NOMO-1 treated with dmso at 0.1 percent for 144 hours (cell line): ENCODE measurements around the gene PARP9.
A peak's percentile ranks its signal among the peaks of the same experiment; 100 is the strongest.

Experiments used
- DNase-seq: peaks from one replicate; lab custom pipeline; 2025; ENCODE audit not compliant: unreplicated experiment; lab: John Stamatoyannopoulos, UW

PARP9 gene

DNA sequence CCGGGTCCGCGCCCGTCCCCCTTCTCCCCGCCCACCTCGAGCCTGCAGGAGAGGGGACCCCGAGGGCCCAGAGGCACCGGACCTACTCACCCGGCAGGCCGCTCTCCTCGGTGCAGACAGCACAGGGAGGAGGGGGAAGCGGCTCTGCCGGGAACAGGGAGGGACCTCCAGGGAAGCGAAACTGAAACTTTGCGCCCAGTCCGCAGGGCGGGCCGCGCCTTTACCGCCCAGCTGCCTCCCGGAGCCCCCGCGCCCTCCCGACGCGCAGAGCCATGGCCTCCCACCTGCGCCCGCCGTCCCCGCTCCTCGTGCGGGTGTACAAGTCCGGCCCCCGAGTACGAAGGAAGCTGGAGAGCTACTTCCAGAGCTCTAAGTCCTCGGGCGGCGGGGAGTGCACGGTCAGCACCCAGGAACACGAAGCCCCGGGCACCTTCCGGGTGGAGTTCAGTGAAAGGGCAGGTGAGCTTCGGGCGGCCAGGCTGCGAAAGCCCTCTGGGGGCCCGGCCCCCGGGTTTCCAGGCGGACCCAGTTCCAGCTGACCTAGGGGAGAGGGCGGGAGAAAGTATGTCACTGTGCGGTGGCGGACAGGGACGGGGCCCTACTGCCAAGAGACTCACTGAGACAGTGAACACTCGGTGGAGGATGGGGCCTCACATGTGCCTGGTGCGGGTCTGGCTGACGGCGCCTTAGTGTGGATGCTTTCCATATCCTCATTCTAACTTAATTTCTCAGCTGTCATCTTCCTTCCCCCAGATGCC lies at the start of gene PARP9, which contains the start of gene DTX3L:
Gene PARP9, minus strand, starts transcription at position 146 of the 758 bp plus-strand sequence. CDS start 4,680 bp downstream, outside the sequence.
Gene DTX3L, plus strand, starts transcription at position 184 of the 758 bp plus-strand sequence. Its CDS starts 89 bp downstream, at position 273.
- peak; percentile 71 for DNase-seq

GRCh38 chr3:122612696-122613095 lies 48.6 kb upstream of the PARP9 start:
- no peak for DNase-seq

- no peak for DNase-seq
Observed at GRCh38 chr3:122609798-122610559, 45.9 kb upstream of the PARP9 start.

GRCh38 chr3:122608916-122609315 lies 44.8 kb upstream of the PARP9 start:
- no peak for DNase-seq

- DNase-seq: no peak
Observed at GRCh38 chr3:122606330-122606729, 42.2 kb upstream of the PARP9 start.

DNA sequence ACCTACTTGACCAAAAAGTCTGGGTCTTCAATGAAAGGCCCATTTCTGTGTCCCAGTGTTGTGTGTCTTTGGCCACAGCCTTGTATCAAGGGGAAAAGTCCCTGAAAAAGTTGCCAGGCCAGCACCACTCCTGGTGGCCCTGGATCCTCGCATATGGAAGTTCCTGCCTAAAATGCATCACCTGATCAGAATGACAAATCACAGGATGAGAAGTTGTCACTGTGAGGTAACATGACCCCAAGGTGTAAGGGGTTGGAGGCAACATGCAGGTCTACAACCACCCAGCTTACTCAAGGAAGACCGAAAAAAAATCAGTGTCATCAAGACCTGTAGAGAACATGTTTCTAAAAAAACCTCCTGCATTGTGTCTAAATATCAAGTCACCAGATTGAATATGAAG lies 39.0 kb upstream of the PARP9 start:
- DNase-seq: no peak

DNA sequence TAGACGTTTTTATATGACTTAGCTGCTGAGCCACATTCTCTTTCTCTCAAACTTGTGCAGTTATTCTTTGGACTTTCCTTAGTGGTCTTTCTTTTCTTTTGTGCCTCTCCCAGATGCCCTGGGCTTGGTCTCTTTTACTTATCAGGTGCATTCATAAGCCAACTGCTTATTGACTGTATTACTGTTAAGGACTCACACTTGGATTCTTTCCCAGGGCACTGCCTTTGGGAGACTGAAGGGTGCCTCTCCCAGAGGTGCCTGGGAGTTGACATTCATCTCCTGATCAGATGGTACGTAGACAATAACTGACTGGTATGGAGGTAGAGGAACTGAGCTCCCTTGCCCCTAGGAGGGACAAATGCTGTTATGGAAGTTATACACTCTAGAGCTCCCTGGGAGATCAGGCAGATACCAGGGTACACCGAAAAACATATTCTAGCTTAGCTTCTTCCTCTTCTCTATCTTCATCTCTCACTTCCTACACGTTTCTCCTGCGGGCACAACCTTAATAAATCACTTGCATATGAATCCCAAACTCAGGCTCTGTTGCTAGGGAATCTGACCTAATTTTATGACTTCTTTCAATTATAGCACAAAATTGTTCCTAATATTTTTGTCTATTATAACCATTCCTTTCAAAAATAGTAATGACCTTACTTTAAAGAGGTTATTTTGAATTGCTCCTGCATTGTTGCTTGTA lies 38.1 kb upstream of the PARP9 start:
- DNase-seq: no peak

GRCh38 chr3:122598556-122598955 lies 34.5 kb upstream of the PARP9 start:
- DNase-seq: no peak

- DNase-seq: no peak
Observed at GRCh38 chr3:122598151-122598550, 34.1 kb upstream of the PARP9 start.

- no peak for DNase-seq
Observed at GRCh38 chr3:122594025-122594424, 29.9 kb upstream of the PARP9 start.

DNA sequence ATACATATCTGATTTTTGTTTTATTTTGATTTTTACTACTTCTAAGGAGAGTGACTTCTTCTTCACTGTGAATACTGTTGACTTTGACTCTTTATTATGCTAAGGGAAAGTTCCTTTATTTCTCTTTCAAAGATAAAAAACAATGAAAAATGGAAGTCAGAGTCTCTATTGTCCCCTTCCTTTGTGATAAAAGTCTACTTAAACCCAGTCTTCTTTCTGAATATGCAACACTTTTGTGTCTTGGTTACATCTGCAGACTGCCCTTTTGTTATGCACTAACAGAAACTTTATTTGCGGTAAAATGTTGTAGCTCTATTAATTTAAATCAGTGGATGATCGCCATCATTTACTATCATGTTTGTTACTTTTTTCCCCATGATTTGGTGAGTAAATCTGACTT lies 26.5 kb upstream of the PARP9 start:
- no peak for DNase-seq

DNA sequence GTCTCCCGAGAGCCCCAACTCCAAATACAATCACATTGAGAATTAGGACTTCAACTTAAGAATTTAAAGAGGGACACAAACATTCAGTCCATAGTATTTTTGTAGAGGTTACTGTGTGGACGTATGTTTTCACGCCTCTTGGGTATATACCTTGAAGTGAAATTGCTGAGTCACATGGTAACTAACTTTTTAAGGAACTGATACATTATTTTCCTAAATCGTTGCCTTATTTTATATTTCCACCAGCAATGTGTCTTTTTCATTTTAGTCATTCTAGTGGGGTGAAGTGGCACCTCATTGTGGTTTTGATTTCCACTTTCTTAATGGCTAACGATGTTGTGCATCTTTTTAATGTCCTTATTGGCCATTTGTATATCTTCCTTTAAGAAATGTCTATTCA lies 25.2 kb upstream of the PARP9 start:
- no peak for DNase-seq

GRCh38 chr3:122587572-122587971 lies 23.5 kb upstream of the PARP9 start:
- no peak for DNase-seq

- DNase-seq: no peak
Observed at GRCh38 chr3:122586773-122587485, 22.8 kb upstream of the PARP9 start.

DNA sequence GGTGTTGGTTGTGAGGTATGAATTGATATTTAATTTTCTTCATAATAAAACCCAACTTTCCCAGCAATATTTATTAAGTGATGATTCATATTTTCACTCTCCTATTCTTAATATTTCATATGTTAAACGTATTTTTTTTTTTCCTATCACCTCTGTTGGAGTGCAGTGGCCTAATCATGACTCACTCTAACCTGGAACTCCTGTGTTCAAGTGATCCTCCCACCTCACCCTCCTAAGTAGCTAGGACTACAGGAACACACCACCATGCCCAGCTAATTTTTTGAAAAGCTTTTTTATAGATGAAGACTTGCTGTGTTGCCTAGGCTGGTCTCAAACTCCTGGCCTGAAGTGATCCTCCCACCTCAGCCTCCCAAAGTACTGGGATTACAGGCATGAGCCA lies 22.0 kb upstream of the PARP9 start:
- DNase-seq: no peak

GRCh38 chr3:122582390-122582789 lies 18.3 kb upstream of the PARP9 start:
- no peak for DNase-seq

DNA sequence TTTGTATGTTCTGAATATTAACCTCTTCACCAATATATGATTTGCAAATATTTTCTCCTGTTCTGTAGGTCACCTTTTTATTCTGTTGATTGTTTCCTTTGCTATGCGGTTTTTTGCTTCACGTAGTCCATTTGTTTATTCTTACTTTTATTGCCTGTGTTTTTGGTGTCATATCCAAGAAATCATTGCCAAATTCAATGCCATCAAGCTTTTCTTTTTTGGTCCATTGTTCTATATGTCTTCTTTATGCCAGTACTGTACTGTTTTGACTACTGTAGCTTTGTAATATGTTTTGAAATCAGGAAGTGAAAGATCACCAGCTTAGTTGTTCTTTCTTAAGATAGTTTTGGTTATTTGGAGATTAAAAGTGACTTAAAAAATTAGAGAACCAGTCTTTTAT lies 17.5 kb upstream of the PARP9 start:
- no peak for DNase-seq

- DNase-seq: no peak
Observed at GRCh38 chr3:122580470-122580869, 16.4 kb upstream of the PARP9 start.

GRCh38 chr3:122578069-122578740 lies 14.1 kb upstream of the PARP9 start:
- DNase-seq: no peak

DNA sequence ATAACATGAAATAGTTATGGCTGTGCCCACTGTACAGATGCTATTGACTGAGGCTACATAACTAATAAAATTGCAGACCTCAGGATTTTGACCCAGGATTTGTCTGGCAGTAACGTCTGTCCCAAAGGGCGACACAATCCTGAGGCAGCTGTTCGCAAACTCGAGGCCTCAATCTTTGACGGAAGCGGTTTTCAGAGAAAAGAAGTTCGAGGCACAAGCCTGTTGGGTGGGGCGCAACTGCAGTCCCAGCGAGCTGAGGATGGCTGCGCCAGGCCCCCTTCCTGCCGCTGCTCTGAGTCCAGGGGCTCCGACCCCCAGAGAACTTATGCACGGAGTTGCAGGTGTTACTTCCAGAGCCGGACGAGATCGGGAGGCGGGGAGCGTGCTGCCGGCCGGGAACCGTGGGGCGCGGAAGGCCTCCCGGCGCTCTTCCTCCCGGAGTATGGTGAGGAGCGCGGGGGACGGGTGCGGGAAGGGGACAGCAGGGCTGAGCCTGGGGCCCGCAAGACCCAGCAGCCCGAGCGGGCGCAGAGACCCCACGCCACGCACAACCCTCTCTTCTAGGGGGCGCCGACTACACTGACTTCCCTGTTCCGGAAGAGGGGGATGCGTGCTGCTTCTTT lies 13.4 kb upstream of the PARP9 start, which contains the start of gene PARP15:
Gene PARP15, plus strand, starts transcription at position 242 of the 623 bp plus-strand sequence. Its CDS starts 18 bp downstream, at position 260.
- DNase-seq: no peak
